NCI-H187 (cell line): ENCODE results near the gene MEIS1.
"Not testable (repeated sequence)": the region's sequence is repeated elsewhere in the genome, so short reads cannot be mapped to it uniquely, and the experiment has no call there.

ENCODE experiments used
- DNase-seq, 2 experiments: peaks; one replicate each; lab custom pipeline; 2025; lab: John Stamatoyannopoulos, UW

The MEIS1 gene

DNA sequence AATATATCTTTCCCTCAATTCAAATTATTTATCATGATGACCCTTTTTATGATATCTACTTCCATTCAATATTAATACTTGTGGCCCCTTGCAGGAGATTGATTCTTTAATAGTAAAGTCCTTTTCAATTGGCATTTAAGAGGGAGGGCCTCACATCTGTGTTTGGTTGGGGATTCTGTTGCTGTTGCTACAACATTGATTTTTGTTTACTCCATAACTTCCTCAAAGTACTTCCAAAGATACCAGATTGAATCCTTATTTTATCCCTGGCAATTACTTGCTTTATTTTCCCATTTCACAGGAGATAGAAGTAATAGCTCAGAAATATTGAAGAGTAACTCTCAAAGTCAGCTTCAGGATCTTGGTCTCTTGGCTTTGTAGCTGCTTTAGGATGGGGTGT, 32.8 kb downstream of the MEIS1 start:
- DNase-seq = no peak

DNA sequence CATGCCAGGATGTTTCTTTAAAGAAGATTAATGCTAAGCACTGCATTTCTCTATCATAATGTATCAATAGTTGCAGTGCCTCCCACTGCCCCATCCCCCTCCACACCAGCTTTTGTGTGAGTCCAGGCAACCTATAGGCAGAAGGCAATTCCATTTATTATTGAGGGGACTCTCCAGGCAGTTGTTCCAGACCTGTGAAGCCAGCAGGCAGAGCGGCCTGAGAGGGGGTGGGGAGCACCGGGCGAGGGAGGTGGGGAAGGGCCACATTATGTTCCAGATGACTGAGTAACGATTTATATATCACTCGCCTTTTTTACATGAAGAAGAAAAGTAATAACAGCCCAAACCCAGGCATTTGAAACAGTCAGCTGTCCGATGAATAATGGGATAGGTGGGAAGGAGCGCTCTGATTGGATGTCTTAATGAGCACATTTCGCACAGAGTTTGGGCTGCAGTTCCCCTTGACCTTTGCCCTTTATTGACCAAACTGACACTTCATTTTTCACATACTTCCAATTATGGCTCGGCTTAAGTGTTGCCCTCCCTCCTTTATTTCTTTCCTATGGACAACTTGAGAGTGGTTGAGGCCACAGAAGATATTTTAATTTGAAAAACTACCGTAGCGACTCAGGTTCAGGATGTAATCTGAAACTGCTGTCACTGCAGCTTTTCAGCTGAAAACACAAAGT, 34.4 kb downstream of the MEIS1 start:
- DNase-seq = no peak

DNA sequence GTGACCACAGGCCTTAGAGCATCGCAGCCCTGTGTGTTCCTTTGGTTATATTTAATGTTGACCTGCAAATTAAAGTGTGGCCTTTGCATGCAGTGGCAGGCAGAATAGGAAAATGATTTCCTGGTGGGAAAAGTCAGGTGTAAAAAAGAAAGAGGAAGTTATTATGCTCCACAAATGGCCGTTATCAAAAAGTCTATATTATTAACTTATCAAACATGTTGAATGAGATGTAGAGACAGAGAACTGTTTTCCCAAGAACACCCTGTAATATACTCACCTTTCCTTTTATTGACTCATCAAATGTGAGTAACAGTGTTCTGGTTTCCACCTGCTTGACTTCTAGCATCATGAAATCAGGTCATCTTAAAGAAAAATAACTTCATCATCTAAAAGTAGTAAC, 35.3 kb downstream of the MEIS1 start:
- DNase-seq = no peak

DNA sequence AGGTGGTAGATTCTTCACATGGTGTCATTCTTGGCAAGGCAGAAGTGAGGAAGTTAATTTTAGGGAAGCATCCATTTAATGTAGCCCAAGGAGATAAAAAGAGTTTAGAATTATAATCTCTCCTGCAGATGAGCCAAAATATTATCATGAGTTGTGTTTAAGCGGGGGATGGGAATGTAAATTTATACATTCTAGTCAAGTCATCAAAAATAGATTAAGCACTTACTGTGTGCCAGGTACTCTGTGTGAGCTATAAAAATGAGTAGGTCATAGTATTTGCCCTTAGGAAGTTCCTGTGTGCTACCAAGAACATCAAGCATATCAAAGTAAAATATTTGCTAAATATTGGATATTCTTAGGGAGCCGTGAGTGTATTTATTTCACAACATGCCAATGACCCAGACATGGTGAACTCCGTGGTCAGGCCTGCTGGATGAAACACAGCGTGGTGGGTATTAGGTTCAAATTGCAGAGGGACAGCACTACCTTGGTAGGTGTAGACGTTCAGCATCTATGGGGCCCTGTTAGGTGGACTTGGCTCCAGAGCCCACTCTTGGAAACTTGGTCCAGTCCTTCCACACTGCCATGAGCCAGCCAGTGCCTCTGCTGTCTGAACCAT, 37.4 kb downstream of the MEIS1 start:
- no peak for DNase-seq

DNA sequence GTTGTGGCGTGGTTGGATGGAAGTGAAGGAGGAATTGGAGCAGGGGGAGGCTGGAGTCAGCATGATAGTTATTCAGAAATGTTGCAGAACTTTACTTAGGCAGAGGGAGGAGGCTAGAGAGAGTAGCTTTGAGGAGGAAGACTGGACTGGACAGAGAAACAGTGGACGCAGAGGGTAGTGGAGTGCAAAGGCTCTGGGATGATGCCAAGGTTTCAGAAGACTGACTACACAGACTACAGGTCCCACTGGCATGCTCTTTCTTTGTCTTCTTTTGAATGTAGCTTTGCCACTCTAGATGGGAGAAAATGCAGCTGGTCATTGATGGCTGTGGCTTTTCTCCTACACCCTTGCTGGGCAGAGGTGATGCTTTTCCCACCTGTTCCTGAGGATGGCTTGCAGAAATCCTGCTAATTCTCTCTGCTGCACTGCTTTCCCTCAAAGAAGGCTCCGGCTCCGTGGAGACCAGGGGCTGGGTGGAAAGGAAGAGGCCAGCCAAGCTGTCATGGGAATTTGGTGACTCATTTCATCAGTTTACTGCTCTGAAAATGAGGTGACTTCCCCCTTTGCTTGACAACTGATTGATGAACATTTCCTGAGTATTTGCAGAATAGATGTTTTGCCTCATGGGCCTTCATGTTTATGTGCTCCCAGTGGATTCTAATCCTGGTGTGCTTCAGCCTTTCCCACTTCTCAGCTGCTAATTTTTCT, 42.4 kb downstream of the MEIS1 start:
- no peak for DNase-seq

DNA sequence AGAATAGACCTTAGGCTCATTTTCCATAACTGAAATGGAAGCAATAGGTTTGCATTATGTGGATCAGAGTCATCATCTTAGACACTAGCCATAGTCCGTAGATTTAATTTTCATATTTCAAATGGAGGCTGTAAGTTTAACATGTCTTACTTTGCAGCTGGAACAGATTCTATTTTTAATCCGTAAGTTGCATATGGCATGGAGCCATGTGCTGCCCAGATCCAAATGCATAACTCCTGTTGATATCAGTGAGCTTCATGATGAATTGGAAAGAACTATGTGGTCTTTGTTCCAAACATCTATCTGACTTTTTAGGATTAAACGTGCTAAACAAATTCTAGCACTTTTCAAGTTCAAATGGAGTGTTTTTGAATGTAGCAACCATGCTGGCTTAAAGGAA, 43.4 kb downstream of the MEIS1 start:
- no peak for DNase-seq

DNA sequence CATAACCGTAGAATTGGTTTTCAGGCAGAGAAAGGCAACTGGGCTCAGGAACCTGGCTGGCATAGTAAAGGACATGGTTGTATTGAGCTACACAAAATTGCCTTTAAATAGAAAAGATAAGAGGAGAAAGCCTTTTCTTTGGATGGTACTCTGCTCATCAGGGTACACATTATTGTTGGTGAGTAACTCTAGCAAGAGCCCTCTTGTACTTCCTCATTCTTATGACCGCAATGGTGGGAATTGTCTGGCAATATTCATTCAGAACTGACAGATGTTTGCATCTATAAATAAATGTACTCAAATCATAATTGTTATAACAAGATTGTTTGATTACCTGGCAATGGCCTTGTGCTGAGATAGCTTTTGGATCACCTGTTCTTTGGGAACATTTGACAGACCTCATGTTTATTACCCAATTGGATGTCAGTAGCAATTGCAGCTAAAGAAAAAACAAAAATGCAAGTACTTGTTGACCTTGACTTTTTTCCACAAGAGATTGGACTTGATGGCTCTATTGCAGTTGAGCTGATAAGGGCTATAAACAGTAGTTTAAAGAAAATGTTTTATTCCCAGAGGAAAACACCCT, 43.9 kb downstream of the MEIS1 start:
- peak in 1 of 2 experiments; percentile 62 for DNase-seq

DNA sequence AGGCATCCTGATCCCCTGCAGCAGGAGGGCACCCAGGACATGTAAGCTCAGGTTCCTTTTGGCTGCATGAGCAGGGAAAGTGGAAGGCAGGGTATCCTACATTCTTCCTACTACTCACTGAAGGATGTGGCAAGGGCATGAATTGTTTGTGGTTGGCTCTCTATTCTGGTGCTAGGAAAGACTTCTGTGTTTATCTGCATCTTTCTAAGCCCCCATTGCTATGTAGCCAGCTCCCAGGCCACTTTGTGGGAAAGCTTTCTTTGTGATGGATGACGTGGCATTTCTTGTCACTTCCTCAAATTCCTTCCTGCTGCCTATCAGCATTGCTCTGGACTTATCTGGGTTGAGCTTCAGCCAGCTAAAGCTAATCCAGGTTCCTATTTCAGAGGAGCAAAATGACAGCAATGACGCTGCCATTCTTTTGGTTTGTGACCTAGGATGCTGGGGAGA, 46.2 kb downstream of the MEIS1 start:
- no peak for DNase-seq

DNA sequence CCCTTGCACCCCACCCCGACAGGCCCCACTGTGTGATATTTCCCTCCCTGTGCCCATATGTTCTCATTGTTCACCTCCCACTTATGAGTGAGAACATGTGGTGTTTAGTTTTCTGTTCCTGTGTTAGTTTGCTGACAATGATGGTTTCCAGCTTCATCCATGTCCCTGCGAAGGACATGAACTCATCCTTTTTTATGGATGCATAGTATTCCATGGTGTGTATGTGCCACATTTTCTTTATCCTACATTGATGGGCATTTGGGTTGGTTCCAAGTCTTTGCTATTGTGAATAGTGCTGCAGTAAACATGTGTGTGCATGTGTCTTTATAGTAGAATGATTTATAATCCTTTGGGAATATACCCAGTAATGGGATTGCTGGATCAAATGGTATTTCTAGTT, 50.3 kb downstream of the MEIS1 start:
- not testable (repeated sequence) for DNase-seq

DNA sequence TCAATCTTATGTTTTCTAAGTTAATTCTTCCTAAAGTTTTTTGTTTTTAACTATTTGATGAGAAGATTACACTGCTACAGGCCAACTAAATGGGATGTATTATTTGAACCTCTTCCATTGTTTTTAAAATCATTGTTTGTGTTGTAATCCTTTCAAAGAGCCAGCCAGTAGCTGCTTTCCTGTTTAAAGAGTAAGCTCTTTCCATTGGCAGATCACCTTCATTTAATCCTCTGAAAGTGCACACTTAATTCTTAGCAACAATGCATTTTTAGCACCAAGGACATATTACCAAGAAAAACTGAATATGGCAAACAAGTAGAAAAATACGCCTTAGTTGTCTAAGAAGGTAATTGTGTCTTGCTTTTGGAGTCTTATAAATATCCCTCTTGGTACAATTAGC, 54.0 kb downstream of the MEIS1 start:
- DNase-seq = no peak

DNA sequence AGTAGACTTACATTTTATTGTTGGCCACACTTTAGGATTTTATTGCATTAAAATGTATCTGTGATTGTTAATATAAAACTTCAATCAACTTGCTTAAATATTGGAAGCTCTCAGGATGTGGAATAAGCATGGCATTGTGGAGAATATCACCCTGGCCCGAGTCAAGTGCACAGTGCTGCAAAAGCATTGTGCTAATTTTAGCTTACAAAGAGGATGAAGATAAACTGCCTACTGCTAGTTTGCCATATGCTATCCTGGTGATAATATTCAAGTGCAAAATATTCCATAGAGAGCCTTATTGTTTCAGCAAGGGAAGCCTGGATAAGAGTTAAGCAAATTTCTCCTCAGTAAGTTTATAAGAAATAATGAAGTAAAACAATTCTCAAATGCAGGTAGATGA, 54.5 kb downstream of the MEIS1 start:
- DNase-seq = no peak

DNA sequence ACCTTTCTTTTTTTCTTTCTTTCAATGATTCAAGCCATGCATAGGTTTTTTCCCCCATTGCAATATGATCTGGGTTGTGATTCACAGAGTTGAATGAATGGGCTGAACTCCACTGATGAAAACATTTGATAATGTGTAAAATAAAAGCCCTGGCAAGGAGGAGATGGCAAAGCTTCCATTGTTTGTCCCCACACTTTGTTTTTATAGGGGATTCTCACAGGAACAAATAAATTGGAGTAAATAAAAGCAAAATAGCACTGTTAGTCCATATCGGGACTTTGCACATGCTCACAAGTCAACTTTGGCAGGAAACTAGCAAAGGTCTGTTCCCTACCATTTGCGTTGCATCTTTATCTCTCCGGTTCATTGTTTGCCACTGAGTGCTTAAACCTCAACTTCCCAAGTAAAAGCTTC, 55.7 kb downstream of the MEIS1 start:
- no peak for DNase-seq

DNA sequence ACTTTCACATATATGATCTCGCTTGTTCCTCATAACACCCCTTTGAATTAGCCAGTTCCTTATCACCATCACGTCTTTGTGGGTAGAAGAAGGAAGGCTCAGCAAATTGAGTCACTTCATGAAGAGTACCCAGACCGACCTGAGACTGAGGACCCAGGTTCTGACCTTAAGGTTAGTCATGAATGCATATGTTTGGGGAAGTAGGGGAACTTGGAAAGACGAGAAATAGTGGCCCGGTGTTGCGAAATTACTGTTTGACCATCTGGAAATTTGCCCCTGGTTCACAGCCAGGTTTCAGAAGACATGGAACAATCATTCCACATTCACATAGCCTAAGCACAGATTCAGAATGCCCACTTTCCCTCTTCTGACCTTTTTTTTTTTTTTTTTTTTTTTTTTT, 59.8 kb downstream of the MEIS1 start:
- DNase-seq = no peak

DNA sequence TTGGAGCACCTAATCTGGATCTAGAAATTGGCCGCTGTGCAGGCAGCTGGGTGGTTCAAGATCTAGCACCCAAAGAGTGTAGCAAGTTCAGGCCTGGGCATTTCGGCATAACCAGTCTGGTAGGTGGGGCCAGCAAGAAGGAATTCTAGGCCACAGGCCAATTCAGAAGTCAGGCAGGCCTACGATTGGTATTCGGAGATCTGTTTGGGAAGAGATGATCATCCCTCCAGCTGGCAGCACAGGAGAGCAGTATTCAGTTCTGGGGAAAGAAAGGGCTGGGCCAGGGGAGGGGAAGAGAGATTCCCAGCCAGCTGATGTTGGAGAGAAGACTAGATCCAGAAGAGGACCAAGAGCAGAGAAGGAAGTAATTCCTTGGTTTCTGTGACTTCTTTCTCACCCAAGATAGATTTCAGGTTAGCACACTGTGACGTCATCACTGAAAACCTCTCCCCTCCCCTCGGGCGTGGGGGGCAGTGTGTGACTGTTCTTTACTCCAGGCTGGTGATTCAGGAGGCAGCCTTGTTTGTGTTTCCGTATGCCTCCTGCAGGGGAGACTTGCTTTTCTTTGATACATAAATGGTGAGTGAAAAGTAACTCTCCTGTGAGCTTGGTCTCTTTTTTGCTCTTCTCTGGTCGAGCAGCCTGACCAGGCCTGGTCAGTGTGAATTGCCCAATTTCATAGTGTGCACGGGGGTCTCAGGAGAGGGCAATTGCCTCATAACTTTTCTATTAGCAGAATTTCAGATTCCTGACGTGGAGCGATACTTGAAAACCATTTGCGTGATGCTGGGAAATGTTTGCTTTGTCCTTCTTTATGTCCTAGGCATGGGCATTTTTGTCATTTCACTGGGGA, 61.1 kb downstream of the MEIS1 start:
- DNase-seq = no peak

DNA sequence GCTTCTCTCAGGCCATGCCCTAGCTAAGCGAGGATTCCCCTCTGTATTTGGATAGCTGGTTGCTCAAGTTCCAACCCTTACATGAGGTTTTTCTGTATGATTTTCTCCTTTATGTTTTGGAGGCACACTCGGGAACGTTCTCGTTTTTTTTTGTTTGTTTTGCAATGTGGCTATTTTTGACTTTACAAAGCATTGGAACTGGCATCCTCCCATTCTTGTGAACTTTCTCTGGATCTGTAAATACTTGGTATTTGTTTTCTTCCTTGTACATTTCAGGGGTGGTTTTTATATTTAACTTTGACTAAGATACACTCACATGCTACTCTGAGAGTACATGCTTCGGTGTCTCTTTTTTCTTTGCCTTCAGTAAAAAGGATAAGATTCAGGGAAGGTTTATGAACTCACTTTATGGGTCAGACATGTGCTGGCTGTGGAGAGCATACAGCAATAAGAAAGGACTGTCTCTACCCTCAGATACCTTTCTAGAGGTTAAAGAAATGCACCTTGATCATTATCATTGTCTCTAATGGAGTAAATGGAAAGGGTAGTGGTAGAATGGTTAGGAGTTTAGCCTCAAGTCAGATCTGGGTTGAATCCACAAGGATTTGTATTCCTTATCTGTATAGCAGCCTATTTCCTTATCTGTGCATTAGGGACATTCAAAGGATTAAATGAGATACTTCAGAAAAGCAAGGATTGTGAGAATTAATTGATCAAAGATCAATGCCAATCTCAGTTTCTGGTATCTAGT, 61.9 kb downstream of the MEIS1 start:
- DNase-seq = no peak

DNA sequence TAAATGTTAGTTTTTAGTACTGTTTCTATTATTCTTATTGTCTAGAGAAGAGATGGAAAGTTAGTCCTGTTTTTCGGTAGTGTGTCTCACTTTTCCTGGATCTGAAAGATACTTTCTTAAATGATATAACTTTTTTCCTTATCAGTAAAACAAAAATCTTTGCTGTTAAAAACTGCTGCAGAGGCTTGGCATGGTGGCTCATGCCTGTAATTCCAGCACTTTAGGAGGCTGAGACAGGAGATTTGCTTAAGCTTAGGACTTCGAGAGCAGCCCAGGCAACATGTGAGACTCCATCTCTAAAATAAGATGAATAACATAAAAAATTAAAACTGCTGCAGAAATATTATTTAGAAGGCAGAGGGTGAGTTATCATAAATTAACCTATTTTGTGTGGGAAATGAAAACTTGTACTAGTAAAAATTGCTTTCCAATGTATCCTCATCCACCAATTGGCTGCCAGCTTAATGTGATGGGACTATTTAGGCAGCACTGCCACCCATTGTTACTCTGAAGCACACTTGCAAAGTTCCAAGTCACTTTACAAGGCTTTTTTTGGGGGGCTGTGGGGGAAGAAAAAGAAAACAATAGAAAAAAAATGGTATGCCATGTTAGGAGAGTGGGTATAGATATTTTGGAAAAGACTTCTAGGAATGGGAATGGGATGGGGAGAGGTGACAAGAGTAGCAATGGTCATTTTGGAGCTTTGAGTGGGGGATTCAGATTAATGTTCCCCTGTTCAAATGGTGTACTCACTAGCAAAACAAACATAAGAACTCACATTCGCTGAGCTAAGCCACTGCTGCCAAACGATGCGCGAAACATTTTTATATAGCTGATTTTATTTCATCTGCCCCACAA, 62.7 kb downstream of the MEIS1 start:
- no peak for DNase-seq

DNA sequence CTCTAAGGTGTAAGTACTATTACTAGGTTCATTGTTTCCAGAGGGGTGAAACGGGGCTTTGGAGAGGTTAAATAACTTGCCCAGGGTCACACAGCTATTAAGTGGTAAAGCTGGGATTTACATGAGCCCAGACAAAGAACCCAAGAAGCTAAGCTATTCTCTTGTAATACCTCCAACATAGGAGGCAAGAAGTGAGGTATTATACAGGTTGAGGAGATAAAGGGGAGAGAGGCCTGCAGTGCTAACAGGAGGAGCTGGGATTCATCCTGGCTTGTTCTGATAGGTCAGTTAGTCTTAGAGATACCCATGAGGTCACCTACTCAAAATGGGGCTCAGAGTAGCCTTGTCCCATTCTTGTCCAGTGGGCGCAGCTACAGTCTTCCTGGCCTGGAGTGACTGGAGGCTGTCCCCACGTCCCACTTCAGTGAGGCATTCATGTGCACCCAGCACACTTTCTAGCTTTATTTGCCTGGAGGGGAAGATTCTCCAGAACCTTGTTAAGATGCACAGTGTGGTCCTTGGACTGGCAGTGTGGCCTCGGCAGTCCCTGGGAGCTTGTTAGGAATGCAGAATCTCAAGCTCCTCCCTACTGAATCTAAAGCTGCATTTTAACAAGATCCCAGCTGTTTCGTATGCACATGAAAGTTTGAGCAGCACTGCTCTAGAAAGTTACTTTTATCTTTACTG, 63.5 kb downstream of the MEIS1 start:
- DNase-seq = no peak

DNA sequence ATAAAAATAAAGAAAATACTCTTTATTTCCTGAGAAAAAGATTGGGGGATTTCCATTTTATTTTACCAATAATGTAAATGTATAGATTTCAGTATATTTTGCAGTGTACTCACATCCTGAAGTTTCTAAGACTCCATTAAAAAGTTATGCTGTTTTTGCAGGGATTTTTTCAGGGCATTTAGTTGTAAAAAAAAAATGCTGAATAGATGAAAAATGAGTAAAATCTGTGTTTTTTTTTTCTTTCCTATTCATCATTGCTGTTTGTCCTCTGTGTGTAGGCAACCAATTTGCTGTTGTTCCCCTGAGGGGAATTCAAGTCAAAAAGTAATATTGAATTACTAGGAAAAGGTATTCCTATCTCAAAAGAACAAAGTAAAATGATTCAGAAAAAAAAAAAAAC, 66.3 kb downstream of the MEIS1 start:
- DNase-seq = no peak

DNA sequence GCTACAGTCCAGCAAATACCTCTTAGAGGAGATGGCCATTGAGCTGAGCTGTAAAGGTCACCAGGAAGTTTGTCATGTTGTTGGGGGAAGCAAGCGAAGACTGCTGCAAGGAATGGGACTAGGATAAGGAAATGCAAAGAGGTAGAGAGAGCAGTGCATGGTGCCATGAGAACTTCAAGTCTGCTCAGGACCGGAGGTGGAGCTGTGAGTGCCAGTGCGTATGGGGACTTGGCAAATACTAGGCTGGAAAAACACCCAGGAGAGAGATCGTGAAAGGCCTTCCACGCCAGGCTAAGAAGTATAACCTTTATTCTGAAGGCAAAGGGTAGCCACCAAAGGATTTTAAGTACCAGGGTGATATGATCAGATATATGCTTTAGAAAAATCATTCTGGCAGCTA, 71.3 kb downstream of the MEIS1 start:
- DNase-seq = no peak
